SU-DHL-6 (cell line): ENCODE measurements around the gene DIPK1B.

Source experiments
- H2AFZ ChIP-seq: fragments of 200-600 bp; sonication (generic); 2 replicates; pipeline ENCODE4 v1.6.1; 2014; ENCODE audit warnings: low read depth, mild to moderate bottlenecking, moderate library complexity, mixed read lengths, antibody characterized with exemption, low read length; ENCODE audit not compliant: severe bottlenecking
- H3F3A ChIP-seq: fragments of 200-600 bp; shearing (Covaris generic); 2 replicates; pipeline ENCODE4 v1.6.0; 2016; ENCODE audit warnings: antibody characterized with exemption, mild to moderate bottlenecking; ENCODE audit not compliant: insufficient read depth
- H3K27ac ChIP-seq: fragments of 200-600 bp; sonication (generic); 2 replicates; pipeline ENCODE4 v1.5.1; 2016; ENCODE audit warnings: low read depth, mild to moderate bottlenecking, low read length, moderate library complexity, mixed read lengths
- H3K27me3 ChIP-seq: fragments of 200-600 bp; sonication (generic), shearing (Covaris generic); 2 replicates; pipeline ENCODE4 v1.6.0; 2014; ENCODE audit warnings: mild to moderate bottlenecking, low read length
- H3K36me3 ChIP-seq: fragments of 200-600 bp; sonication (generic); 2 replicates; pipeline ENCODE4 v1.6.1; 2014; ENCODE audit warnings: mild to moderate bottlenecking, low read length, mixed read lengths
- H3K4me2 ChIP-seq: fragments of 300-600, 200-600 bp; shearing (Covaris generic), sonication (generic); 2 replicates; pipeline ENCODE4 v1.6.0; 2014; ENCODE audit warnings: low read length, low read depth, mild to moderate bottlenecking; ENCODE audit not compliant: poor library complexity, severe bottlenecking
- H3K4me3 ChIP-seq: fragments of 200-600 bp; sonication (generic); 2 replicates; pipeline ENCODE4 v1.5.1; 2014; ENCODE audit warnings: antibody characterized with exemption, low read length, mild to moderate bottlenecking, mixed read lengths; ENCODE audit not compliant: insufficient read depth, poor library complexity, severe bottlenecking
- H3K79me2 ChIP-seq: fragments of 200-600 bp; sonication (generic); 2 replicates; pipeline ENCODE4 v1.6.1; 2014; ENCODE audit warnings: mild to moderate bottlenecking, low read length, moderate library complexity; ENCODE audit not compliant: insufficient read depth
- H3K9ac ChIP-seq: fragments of 200-600 bp; sonication (generic); 2 replicates; pipeline ENCODE4 v1.7.0; 2014; ENCODE audit warnings: mild to moderate bottlenecking, low read length
- H3K9me2 ChIP-seq: fragments of 200-600 bp; sonication (generic); replicated peaks from 2 replicates; pipeline ENCODE4 v1.6.1; 2014; ENCODE audit warnings: low read length; ENCODE audit not compliant: insufficient read depth
- H3K9me3 ChIP-seq: fragments of 200-600 bp; sonication (generic); 2 replicates; pipeline ENCODE4 v1.6.1; 2014; ENCODE audit warnings: low read length, mixed read lengths; ENCODE audit not compliant: insufficient read depth
- H4K20me1 ChIP-seq: fragments of 200-600 bp; sonication (generic); 2 replicates; pipeline ENCODE4 v1.6.1; 2014; ENCODE audit warnings: low read depth, mild to moderate bottlenecking, antibody characterized with exemption, low read length, moderate library complexity, mixed read lengths
- CTCF ChIP-seq: fragments of 200-600 bp; sonication (generic); IDR thresholded peaks from one replicate; pipeline ENCODE4 v1.5.1; 2017; ENCODE audit warnings: antibody characterized with exemption, mild to moderate bottlenecking, low read length, moderate library complexity; ENCODE audit not compliant: insufficient read depth, poor library complexity, severe bottlenecking
- EZH2phosphoT487 ChIP-seq: fragments of 200-600 bp; sonication (generic), shearing (Covaris generic); conservative IDR thresholded peaks from 2 replicates; pipeline ENCODE4 v1.6.1; 2018; ENCODE audit warnings: mild to moderate bottlenecking, antibody characterized with exemption, low read length, moderate library complexity, mixed read lengths

DIPK1B gene

DNA sequence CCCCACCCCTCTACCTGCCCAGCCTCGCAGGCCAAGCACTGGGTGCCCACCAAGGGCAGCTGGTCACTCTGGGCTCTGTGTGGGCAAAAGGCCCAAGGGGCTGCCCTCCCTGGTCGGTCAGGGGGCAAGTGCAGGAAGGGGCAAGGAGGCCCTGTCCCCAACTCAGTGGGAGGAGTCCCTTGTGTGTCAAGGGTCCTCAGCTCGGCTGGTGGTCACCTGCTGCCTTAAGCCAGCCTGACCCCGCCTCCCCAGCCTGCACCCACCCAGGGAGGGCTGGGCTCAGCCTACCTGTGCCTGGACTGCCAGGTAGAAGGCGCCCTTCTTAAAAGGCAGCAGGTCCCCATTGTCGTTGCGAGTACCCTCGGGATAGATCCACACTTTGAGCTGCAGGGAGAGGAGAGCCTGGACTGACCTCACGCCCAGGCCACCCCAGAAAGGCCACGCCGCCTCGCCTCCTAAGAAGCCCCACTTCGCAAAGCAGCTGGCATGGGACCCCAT lies 36.0 kb upstream of the DIPK1B start:
- Histone ChIP-seq H3K9me3 (no peaks in the 10 kb centered on the region), H3K36me3 (no peaks in the 10 kb centered on the region), H3K4me2 (no peak overlapping the region), H3K27ac (no peak overlapping the region), H3K4me3 (no peak overlapping the region), H3K79me2 (no peaks in the 10 kb centered on the region), H3F3A (no peaks in the 10 kb centered on the region), H3K9ac (no peak overlapping the region), H2AFZ (no peak overlapping the region), H4K20me1 (no peaks in the 10 kb centered on the region), H3K9me2 (no peaks in the 10 kb centered on the region), H3K27me3 (no peaks in the 10 kb centered on the region)
- TF ChIP-seq CTCF (no peak), EZH2phosphoT487 (no peak)

- H3K27me3 ChIP-seq, result no peaks in the 10 kb centered on the region
- H3K9me2 ChIP-seq, result no peaks in the 10 kb centered on the region
- H2AFZ ChIP-seq, result no peak overlapping the region
- H3K79me2 ChIP-seq, result no peaks in the 10 kb centered on the region
- no peak overlapping the region for H3K27ac ChIP-seq
- H3K4me3 ChIP-seq, result no peak overlapping the region
- no peaks in the 10 kb centered on the region for H3K36me3 ChIP-seq
- H3K4me2 ChIP-seq, result no peak overlapping the region
- H3K9ac ChIP-seq, result no peak overlapping the region
- no peaks in the 10 kb centered on the region for H3K9me3 ChIP-seq
- no peaks in the 10 kb centered on the region for H4K20me1 ChIP-seq
- no peaks in the 10 kb centered on the region for H3F3A ChIP-seq
- TF ChIP-seq CTCF, result no peak
- no peak for TF ChIP-seq EZH2phosphoT487
These were observed 35.3 kb upstream of the DIPK1B start for GRCh38 chr9:136676920-136677686.

- no peaks in the 10 kb centered on the region for H3K79me2 ChIP-seq
- H3K9ac ChIP-seq, result no peak overlapping the region
- H3K9me3 ChIP-seq, result no peaks in the 10 kb centered on the region
- no peaks in the 10 kb centered on the region for H3K27me3 ChIP-seq
- H2AFZ ChIP-seq, result no peak overlapping the region
- H4K20me1 ChIP-seq, result no peaks in the 10 kb centered on the region
- no peak overlapping the region for H3K4me2 ChIP-seq
- H3K9me2 ChIP-seq, result no peaks in the 10 kb centered on the region
- no peaks in the 10 kb centered on the region for H3K36me3 ChIP-seq
- no peak overlapping the region for H3K27ac ChIP-seq
- no peaks in the 10 kb centered on the region for H3F3A ChIP-seq
- no peak for TF ChIP-seq EZH2phosphoT487
- TF ChIP-seq CTCF, result no peak
- no peak overlapping the region for H3K4me3 ChIP-seq
These were observed 34.3 kb upstream of the DIPK1B start for GRCh38 chr9:136678034-136678433.
